HG02938 (cell line): ENCODE measurements around the gene ADAP1.

Experiments
- ATAC-seq: cut with Tn5 transposase; IDR thresholded peaks from one replicate; pipeline ENCODE4 v1.9.1; 2021; ENCODE audit warnings: mild to moderate bottlenecking, moderate library complexity; ENCODE audit not compliant: unreplicated experiment

Gene ADAP1

DNA sequence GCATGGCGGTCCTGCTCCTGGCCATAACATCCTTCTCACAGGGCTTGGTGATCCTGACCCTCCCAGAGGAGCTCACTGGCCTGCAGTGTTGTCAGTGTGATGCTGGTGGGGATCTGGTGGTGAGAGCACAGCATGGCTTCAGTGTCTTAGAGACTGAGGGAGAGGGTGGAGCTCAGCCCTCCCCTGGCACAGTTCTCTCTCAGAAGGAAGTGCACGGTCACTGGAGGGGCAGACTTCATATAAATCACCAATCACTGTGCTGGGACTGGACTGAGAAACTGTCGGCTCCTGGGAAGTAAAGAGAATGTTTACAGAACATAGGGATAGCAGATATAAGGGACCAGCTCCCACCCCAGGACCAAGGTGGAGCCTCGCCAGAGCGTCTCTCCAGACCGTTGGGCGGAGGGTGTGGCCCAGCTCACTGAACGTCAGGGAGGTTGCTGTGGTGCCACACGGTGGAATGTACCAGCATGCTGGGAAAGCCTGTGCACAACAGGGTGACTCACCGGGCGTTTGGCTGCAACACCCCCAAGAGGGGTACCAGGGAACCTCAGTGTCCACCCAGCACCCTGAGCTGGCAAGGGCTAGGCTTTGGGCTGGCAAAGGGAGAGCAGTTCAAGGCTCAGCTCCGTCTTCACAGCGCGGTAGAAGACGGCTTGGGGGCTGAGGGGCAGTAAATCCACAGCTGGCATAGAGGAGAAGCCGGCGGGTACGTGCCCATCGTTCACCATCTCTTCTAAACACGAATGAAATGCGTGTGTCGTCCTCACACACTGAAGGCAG lies 86.9 kb downstream of the ADAP1 start:
- no peak for ATAC-seq

DNA sequence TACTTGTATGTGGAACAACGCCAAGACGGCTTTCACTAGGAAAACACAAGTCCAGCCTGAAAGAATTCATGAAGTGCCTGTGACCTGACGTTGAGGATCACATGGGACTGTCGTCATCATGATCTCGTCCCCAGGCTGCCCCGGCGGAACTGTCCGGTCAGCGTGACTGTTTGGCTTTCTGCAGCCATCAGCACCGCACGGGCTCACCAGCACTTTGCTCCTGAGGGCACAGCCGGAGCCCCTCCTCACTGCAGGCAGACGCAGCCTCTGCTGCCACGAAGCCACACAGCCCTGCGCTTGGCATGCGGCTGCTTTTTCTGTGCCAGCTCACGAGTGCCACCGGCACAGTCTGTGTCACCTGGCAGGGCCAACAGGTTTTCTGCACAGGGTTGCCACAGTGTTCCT lies 87.5 kb downstream of the ADAP1 start:
- ATAC-seq, result no peak

DNA sequence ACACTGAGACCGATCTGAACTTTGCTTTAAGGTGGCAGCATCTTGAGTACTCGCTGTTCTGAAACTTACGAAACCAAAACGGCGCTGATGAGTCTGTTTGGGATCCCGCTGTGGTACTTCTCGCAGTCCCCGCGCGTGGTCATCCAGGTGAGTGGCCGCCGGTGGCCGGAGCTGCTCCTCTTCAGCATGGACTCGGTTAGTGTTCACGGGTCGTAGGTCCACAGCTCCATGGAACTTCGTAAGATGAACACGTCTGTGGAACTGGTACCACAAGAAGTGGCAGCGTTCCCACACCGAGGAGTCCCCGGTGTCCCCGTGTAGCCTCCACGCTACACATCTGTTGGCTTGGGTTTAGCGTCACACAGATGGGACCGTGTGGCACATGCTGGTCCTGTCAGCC lies 88.6 kb downstream of the ADAP1 start:
- ATAC-seq, result no peak

DNA sequence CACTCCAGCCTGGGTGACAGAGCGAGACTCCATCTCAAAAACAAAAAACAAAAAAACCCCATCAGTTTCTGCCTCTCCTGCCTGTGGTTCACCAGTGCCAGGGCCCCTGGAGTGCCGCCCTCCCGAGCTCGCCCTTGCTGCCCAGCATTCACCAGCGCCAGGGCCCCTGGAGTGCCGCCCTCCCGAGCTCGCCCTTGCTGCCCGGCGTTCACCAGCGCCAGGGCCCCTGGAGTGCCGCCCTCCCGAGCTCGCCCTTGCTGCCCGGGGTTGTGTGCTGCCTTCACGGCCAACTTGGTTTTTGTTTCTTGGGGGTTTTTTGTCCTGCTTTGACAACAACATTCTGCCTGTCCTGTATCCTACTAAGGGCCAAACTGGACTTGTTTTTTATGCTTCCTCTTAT lies 91.4 kb downstream of the ADAP1 start:
- ATAC-seq, result no peak

DNA sequence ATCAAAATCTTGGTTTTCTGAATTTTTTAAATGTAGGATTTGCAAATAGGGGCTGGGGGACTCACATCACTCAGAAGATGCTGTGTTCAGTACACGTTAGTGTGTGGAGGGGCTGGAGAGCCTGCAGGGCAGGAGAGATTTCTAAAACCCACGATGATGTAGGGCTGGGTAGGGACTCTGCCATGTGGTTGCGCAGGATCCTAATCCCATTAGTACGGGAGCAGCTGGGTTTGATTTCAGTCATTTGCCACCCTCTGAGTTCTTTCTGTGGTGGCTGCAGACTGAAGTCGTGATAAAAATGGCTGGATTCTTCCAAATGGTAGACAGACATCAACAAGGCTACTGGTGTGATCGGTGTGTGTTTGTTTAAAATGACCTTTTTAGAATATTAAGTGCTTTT lies 92.3 kb downstream of the ADAP1 start:
- ATAC-seq, result no peak

DNA sequence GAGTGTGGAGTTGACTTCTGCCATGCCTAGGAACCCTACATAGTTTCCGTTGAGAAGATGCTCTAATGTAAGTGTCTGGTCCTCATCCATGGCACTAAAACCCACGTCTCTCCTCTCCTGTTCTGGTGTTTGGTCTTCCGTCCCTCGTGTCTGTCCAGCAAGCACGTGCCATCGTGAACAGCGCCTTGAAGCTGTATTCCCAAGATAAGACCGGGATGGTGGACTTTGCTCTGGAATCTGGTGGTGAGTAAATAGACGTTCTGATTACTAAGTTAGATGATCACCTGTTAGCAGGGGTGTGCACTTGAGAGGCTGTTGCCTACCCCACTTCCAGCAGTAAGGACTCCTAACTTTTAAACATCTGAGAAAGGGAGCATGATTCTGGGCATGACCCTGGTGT lies 93.3 kb downstream of the ADAP1 start:
- no peak for ATAC-seq

DNA sequence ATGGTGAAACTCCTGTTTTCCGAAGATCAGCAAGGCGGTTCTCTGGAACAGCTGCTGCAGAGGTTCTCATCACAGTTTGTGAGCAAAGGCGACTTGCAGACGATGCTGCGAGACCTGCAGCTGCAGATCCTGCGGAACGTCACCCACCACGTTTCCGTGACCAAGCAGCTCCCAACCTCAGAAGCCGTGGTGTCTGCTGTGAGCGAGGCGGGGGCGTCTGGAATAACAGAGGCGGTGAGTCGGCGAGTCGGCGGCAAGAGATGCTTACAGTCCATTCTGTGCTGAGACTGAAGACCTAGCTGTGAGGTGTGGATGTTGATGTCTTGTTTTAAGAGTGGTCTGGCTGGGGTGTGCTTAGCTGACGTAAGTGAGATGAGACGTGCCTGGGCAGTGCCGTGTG lies 94.3 kb downstream of the ADAP1 start:
- no peak for ATAC-seq

DNA sequence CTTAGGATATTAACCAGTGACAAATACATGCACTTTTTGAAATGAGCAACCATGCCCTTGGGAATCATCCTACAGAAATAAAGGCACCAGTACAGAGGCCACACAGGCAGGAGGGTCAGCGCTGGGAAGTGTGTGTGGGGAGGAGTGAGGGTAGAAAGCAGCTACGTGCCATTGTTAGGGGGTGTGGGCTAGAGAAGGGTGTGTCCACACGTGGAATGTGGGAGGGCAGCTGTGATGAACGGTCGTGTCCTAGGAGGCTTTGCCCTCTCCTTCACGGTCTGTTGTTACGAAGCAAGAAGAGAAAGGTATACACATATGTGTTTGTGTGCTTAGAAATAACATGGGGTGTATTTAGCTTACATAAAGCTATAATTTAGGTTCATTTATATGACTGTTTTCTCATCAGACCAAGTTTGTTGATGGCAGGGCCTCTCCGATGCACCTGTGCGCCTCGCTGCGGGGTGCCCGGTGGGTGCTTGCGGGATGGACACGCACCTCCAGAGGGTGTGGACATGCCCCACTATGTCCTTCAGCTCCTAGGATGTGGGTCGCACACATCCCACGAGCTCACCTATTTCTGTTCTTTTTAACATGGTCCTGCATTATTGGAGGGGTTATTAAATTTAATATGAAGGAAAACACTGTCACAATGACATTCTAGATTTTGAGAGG lies 95.0 kb downstream of the ADAP1 start:
- no peak for ATAC-seq

DNA sequence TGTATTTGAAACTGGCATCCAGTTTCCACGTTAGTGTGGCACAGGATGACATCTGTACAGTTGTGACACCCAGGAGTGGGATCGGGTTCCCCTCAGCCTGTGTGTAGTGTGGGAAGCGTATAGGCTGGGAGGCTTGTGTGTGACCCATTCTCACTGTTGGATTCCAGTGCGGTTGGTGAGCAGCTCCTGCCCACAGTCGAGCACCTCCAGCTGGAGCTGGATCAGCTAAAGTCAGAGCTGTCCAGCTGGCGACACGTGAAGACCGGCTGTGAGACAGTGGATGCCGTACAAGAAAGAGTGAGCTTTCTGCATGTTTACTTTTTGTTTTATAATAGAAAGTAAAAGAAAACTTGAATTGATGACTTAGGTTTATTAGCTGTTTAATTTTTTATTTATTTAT lies 96.8 kb downstream of the ADAP1 start:
- no peak for ATAC-seq

DNA sequence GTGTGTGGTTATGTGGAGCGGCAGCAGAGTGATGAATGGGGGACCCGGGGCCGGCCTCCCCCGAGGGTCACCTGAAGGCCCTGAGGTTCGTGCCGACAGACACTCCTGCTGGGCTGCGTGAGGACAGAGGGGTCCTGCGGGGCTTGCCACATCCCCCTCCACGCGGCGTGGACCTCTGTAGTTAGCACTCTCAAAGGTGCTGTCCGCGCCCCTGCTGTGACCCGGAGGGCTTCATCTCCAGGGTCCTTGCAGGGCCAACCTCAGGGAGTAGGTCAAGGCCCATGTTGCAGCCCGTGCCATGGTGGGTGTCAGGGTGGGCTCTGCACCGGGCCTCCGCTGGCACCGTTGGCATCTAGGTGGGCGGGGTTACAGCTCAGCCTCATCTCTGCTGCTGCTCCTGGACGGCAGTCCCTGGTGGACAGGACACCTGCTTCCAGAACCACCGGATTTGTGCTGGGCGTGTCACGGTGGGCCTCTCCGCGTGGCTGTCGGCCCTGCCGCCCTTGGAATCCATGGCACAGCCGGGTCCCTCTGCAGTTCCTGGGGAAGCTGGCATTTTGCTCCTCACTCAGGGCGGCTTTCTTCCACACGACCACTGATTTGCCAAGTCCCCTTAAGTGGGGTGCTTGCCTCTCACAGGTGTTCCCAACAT lies 97.9 kb downstream of the ADAP1 start:
- ATAC-seq, result no peak

DNA sequence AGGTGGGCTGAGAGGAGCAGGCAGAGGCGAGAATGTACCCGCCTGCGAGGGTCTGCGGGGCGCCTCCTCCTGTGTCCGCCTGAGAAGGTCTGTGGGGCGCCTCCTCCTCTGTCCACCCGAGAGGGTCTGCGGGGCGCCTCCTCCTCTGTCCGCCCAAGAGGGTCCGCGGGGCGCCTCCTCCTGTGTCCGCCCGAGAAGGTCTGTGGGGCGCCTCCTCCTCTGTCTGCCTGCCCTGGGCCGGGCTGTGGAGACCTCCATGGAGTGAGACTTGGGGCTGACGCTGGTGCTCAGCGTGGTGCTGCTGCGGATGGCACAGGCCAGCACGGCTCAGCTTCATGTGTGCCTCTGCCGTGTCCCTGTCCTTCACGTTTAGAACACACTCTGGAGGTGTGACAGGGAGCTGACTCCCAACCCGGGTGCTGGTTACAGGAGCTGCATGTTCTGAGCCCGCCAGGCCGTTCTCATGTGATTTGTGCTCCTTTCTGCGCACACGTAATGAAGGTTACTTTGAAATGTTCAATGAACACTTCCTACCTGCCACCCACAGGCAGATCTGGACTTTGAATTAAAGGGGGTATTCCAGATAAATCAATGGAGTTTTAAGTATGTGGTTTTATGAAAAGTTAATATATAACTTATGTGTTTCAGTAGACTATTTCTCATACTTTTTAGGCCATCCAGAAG lies 98.7 kb downstream of the ADAP1 start:
- ATAC-seq, result no peak

DNA sequence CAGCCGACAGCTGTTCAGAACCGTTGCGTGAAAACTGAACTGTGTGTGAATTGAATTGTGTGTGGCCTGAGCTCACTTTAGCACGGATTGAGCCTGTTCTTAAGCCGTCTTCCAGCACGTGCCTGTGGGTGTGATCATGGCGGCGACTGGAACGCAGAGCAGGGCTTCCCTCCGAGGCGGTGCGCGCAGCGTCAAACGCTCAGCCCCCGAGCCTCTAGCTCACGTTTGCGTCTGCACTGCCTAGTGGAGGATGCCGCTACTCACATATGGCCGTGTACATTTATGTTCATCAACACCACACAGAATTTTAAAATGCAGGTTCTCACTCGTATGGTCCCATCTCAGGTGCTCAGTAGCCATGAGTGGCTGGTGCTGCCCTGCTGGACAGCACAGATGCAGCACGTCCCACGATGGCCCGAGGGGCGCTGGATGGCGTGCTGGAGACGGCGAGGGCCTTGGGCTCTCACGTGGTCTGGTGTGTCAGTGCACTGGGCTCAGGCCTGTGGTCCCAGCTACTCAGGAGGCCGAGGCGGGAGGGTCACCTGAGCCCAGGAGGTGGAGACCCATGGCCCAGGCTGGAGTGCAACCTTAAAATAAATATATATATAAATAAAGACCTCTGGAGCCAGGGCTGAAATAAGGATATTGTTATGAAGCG lies 100.2 kb downstream of the ADAP1 start:
- ATAC-seq, result no peak

DNA sequence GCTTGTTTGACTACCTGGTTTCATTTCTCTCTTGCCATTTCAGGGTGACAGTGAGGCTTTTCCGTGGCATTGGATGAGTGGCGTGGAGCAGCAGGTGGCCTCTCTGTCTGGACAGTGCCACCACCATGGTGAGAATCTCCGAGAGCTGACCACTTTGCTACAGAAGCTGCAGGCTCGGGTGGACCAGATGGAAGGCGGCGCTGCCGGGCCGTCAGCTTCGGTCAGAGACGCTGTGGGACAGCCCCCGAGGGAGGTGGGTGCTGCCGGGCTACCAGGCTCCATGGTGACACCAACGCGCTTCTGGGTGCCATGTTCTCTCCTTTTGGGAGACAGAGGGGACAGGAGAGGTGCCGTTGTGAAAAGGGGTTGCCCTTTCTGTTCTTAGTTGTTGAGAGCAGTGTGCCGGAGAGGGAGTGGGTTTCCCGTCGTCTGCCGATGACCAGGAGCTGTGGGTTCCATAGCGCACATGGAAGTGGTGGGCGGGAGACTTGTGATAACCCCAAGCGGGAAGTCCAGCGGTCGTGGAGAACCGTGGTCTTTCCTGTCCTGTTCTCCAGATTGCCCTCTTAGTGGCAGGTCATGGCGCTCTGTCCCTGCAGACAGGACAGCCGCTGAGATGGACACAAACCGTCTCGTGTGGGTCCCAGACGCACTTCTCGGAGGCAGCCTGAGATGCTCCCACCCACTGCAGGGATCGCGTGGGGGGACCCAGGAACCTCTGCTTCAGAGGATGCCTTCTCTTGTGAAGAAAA lies 100.9 kb downstream of the ADAP1 start:
- ATAC-seq, result no peak

DNA sequence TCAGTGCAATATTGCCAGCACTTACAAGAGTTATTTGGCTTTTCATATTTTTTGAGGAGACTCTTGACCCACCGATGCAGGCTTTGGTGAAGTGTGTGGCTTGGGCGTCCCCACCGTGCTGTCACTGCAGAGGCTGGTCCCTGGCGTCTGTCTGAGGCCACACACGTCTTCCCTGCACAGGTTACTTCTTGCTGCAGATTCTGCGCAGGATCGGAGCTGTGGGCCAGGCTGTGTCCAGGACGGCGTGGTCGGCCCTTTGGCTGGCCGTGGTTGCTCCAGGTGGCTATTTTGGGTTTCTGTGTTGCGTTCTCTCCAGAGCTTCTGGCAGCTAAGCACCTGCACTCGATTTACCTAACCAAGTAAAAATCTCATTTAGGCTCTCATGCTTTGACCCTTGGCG lies 103.3 kb downstream of the ADAP1 start:
- ATAC-seq, result no peak

DNA sequence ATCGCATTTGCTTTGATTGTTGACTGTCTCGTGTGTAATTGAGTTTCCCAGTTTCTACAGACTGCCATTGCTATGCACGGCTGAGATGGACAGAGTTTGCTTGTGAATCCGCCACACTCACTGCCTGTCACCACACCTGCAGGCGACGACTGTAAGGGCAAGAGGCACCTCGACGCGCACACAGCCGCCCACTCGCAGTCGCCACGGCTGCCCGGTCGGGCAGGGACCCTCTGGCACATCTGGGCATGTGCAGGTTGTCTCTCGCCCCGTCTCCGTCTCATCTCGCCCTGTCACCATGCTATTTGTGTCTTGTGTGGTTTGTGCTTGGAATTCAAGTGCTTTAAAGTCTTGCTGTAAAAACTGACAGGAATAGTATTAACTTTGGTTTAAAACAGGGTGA lies 104.7 kb downstream of the ADAP1 start:
- ATAC-seq, result no peak

DNA sequence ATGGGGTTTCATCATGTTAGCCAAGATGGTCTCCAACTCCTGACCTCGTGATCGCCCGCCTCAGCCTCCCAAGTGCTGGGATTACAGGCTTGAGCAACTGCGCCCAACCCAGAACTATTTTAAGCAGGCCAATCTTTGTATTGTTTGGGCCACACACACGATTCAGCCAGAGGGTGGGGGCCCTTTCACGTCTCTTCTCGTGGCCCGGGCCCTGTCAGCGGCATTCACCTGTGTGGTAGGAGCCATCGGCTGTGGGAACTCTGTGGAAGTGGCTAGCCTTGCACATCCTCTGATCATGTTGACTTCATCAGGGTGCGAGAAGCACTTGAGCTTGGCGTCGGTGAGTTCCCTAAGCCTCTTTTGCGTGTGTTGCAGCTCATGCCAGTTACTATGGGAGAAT lies 105.3 kb downstream of the ADAP1 start:
- ATAC-seq, result no peak
